ENCODE results near the gene TMEM179.

TMEM179 gene

DNA sequence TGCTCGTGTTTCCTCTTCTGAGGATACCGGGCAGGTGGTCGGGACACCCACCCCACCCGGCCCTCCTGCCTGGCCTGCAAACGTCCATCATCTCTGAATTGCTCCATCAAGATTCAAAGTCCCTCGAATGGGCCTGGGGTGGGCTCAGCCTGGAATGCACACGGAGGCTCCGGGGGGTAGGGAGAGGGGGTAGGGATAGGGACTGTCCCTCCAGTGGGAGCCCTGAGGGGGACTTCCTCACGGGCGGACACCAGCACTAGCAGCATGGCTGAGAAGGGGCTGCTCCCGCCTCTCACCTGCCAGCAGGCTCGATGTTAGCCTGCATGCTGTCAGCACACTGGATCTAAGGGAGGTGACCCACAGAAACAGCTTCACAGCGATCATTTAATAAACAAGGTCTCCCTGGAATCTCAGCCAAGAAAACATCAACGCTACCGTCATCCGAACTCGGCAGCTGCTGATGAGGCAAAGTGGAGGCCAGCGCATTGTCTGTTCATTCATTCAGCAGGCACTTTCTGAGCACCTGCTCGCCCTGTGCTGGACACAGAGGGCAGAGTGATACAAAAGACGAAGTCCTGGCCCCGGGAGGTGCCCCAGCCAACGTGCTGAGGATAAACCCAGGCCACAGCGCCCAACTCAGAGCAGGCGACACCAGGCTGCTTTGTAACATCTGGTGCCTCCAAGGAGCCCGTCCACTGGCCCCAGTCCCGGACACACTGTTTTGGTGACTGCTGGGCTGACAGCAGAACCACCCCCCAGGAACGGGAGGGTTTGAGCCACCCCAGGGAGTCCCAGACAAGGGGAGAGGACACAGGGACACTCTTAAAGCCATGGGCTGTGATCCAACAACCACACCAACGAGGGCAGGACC is 6.3 kb downstream of the TMEM179 start:
- no peak for DNase-seq

DNA sequence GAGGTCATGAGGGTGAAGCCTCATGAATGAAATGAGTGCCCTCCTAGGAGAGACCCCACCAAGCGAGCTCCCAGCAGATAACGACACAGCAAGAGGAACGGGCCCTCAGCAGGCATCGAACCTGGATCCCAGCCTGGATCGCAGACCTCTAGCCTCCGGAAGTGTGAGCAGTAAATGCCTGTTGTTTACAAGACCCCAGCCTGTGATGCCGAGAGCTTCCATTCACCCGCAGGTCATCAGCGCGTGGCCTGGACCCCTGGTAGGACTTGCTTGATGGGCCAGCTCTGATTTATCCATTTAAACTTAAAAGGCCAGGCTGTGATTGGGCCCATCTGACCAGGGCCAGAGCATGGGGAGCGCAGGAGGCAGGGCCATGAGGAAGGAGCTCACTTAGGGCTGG is 7.0 kb downstream of the TMEM179 start:
- no peak for DNase-seq

DNA sequence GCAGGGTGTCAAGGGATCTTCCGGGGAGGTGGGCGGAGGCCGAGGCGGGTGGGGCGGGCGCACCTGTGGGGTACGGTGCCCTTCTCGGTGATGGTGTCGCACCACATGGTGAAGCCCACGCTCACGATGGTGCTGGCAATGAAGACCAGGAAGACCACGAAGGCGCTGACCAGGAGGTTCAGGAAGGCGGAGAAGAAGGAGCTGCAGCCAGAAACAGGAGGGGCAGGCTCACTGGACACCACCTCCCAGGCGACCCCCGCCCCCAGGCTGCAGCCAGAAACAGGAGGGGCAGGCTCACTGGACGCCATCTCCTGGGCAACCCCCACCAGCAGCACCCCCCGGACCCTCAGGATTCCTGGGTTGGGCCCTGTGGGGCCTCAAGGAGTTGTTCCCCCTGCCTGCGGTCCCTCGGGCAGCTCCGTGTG is 7.6 kb downstream of the TMEM179 start:
- no peak for DNase-seq

DNA sequence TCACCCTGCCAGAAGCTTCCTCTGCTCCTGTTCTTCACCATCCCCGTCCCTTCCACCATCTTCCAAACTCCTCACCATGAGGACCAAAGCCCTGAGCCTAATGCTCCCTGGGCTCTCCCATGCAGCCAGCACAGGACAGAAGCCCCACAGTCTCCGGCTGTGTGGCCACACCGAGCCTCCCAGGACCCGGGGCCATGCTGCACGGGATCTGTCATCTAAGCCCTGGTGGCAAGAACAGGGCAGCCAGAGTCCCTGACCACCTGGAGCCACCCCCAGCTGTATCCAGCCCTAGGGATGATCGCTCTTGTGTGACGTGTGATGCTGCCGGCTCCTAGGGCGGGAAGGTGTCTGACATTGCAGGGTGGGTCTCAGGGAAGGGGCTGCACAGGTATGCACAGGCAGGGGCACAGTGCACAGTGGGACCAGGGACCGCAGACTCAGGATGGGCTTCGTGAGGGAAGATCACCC is 8.1 kb downstream of the TMEM179 start:
- no peak for DNase-seq

DNA sequence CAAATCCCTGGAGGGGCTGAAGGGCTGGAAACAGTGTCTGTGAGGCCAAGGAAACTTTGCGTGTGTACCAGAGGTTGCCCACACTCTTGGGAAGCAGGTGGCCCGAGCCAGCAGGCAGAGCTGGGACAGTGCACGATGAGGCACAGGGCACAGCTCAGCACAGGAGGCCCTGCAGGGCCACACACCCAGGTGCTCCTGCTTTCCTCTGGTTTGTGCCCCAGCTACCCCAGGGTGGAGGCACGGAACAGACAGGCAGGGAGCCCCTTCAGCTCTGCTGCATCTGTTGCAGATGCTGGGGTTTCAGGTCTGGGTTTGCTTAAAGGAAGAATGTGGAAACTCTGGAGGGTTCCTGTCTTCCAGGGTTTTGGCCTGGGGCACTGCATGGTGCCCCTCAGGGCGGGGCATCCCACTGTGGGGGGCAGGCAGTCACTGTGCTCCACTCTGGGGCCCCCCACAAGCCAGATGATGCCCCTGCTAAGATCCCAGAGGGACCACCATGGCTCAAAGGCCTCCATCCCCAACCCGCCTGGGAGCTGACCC is 8.6 kb downstream of the TMEM179 start:
- no peak for DNase-seq

DNA sequence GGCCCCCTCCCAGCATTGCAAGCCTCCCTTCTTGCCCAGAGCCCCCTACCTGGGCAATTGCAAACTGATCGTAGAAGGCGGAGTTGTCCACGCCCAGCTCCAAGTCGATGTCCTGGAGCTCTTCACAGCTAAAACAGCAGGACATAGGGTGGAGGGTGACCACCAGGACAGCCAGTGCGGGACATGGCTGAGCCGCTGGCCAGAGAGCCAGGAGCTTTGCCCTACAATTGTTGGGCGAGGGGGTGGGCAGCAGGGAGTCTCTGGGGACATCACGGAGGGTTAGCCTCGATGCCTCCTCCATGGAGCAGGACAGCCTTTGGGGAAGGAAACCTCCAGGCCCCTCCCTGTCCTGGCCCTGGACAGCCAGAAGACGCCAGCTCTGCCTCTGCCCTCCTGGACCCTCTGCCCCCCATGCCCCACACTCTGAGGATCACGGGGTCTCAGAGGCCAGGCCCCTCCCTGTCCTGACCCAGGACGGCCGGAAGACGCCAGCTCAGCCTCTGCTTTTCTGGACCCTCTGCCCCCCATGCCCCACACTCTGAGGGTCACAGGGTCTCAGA is 9.4 kb downstream of the TMEM179 start:
- no peak for DNase-seq

DNA sequence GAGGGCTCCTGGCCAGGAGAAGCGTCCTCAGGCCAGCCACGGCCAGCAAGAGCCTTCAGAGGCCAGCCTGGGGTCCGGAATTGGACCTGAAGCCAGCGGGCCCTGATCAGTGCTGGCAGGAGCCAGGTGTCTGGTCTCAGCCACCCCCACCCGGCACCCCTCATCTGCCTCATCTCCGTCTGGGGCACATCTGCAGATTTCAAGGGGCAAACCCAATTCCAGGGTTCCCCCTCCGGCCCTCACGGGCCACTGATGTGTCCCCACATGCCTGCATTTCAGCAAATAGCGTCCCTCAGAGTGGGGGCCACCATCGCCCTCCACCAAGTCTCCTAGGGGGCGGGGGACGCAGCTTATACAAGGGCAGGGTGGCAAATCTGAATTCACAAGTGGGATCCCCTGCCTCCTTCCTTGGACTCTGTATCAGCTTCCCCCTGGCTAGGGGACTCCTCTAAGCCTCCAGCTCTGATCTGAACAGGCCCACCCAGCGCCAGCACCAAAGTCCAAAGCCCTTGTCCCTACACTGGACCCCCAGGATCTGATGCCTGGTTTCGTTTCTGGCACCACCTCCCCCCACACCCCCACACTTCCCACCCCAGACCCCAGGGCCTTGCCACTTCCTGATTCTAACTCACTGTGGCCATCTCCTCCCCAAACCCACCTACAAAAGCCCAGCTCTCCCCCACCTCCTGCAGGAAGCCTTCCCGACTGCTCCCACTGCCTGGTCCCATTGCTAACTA is 10.1 kb downstream of the TMEM179 start:
- no peak for DNase-seq

DNA sequence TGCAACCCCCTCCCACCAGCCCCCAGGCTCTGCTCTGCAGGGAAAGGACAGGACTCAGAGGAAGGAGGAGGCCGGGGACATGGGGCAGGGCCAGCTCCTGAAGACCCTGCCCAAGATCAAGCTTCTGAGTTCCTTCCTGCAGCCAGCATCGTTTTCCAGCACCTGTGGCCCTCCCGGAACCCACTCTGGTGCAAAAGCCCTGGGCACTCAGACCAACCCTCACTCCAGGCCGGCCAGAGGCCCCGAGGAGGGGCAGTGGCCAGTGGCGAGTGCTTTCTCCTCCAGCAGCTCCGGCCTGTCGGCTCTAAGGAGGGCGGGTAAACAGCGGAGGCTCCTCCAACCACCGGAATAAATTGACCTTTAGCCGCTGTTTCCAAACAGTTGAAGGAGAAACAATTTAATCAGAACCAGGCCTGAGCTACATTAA is 10.8 kb downstream of the TMEM179 start:
- DNase-seq, result no peak

DNA sequence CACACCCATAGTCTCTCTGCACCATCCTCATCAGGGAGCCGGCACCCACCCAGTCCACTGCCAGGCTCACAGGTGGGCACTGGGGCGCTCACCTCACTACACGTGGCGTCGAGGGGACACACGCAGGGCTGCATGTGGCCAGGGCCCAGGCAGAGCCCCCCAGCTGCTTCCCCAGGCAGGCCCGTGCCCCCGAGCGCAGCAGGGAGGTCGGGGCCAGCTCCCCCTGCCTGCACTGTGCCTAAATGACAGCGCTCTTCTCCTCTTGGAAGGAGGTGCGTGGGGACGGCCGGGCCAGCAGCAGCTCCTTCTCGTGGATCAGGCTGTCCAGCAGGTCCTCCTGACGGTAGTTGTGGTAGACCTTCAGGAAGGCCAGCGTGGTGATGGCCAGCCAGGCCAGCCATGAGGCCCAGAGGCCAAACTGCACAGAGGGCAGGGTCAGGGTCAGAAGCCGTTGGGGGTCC is 11.3 kb downstream of the TMEM179 start:
- no peak for DNase-seq

DNA sequence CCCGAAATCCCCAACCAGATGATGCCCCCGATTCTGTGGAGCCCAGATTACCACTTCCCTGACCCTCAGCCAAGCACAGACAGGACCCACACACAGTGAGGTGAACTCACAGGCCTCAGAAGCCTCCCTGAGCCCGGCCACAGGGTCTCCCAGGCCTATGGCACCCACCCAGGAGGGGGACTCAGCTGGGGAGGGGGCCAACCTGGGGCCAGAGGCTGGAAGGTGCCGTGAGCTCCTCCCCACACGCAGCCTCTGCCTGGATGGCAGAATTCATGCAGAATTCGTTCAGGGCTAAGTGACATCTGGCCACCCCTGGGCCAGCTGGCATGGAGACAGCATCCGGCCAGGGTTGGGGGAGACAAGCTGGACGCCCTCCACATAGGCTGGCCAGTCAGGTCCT is 11.8 kb downstream of the TMEM179 start:
- no peak for DNase-seq

DNA sequence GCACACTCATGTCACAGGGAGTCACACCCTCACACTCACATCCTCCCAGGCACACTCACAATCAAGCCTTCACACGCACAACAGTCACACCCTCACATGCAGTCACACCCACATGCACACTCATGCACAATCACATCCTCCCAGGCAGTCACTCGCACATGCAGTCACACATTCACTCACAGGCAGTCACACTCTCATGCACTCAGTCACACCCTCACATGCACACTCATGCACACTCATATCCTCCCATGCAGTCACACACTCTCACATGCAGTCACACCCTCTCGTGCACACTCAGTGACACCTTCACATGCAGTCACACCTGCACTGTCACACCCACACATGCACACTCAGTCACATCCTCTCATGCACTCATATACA is 12.3 kb downstream of the TMEM179 start:
- DNase-seq, result no peak

DNA sequence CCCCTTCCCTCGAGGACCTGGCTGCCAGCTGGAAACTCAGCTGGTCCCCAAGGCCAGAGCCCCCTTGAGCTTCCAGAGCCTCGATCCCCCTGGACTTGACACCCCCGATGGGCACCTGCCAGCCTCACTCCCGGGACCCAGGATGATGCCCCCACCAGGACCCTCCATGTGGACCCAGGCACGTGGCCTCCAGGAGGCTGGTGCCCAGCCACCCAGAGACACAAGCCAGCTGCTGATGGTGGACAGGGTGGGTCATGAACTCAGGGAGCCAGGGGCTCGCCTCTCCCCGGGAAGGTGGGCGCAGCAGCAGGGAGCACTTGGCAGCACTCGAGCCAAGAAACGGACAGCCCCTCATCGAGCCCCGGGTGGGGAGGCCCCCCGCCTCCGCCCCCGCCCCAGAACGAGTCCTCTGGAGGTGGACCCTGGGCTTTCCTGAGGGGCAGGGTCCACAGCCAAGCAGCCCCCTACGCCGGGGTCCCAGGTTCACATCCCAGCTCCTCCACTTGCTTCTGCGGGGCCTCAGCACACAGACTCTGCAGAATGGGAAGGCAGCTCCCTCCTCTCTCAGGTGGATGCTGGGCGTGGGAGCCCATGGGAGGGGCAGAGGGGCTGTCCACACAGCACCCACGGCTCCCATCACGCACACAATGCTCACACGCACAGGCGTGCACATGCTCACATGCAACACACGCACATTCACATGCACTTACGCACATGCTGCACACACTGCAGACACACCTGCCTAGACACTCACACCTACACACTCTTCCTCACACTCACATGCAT is 12.9 kb downstream of the TMEM179 start:
- no peak for DNase-seq

DNA sequence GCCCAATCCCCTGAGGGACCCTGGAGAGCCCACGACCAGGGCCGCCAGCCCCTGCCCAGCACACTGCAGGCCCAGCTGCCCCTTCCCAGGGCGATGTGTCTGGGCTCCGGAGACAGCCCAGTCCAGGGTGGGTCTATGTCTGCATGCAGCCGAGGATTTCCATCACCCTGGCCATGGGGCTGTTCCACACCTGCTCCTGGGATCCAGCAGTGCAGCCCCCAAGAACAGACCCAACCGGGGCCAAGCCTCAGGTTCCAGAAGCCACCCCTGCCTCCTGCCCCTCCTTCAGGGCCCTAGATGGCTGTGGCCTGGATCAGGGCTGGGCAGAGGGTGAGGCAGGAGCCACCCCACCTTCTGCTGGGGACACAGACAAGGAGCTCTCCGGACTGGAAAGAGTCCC is 13.5 kb downstream of the TMEM179 start:
- no peak for DNase-seq

DNA sequence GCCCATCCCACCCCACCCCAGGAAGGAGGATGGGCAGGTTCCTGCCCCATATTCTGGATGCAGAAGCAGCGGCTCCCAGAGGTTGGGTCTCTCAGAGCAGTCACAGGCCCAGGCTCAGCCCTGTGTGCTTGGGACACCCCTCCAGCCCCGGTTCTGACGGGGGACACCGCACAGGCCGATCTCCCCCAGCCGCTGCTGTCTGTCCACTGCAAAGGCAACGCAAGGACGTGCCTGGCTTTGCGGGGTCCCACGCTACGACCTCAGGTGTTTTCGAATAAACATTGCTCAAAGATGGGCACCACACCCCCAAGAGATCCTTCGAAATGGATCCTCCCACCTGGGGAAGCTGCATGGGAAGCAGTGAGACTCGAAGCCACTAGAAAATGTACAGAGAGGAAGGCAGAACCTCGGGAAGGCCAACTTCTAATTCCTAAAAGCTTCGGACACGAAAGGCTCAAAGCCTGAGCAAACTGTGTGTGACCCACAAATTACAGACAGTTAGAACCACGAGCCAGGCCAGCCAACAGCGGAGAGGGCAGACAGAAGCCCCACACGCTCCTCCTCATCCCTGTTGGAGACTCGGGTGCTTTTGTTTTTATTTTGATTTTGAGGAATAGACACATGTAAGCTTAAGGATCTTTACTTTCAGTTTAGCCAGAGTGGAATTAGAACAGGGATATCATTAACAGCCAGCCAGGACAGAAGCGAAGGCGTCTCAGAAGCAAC is 14.2 kb downstream of the TMEM179 start:
- DNase-seq, result no peak

DNA sequence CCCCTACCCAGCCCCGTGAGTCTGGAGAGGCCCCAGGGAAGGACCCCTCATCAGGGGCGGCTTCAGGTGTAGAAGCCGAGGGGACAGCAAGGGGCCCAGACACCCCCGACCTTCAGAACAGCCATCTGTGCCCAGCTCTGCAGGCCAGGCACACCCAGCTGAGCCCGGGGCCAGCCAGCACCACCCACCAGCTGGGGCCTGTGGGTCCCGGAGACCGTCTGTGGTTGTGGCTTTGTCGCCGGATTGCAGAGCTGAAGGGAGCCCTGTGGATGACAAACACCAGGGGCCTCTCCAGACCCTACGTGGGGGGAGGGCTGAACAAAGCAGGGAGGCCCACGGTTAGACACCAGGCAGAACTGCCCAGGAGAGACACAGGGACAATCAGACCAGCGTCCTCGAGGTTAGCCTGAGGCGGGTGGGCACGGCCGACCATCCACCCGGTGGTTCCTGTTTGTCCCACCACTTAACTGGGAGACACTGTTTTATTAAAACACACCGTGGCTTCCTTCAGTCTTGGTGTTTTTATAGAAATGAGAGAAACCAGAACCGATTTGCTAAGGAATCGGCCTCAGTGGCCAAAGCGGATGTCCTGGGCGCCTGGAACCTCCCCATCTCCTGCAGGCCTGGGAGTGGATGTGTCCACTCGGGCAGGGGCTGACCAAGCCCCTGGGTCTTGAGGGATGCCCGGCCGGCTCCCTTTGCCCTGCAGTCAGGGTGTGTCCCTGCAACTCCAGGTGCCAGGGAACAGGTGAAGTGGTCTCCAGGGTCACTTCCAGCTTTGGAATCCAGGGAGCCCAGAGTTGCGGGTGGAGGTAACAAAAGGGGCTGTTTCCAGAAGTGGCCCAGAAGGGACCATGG is 15.0 kb downstream of the TMEM179 start:
- DNase-seq, result no peak

DNA sequence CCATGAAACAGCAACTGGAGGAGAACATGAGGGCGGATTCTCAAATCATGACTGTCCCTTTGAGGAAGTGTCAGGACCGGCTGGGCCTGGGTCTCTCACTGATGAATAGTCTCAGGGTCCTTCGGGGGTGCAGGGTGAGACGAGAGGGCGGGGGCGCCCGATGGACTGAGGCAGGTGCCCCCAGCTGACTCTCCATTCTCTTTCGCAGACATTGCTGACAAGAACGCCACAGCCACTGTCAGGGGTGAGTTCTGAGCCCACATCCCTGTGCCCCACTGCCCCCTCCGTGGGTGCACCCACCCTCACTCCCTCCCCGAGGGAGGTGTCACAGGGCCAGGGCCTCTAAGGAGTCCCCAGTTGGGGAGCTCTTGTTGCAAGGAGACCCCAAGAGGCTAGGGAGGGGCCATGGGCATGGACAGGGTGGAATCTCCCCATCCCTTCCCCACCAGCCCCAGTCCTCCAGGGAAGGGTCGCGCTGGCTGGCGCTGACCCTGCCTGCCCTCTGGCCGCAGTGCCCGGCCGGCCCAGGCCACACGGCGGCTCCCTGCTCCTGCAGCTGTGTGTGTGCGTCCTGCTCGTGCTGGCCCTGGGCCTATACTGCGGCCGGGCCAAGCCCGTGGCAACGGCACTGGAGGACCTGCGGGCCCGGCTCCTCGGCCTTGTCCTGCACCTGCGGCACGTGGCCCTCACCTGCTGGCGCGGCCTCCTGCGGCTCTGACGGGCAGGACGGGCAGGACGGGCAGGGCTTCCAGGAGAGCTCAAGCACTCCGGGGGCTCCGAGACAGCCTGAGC is 16.3 kb downstream of the TMEM179 start:
- DNase-seq, result no peak

DNA sequence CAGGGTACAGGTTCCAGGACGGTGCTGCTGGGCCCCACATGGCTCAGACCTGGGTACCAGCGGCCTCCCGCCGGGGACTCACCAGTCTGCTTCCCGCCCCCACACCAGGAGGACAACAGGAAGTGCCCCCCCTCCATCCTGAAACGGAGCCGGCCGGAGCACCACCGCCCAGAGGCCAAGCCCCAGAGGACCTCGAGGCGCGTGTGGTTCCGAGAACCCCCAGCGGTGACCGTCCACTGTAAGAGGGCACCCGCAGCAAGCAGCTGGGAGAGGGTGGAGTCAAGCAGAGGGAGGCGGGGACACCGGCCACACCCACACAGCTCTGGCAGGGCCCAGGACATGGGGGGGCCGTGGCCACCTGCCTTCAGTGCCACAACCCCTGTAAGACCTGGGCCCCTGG is 16.9 kb downstream of the TMEM179 start:
- no peak for DNase-seq

DNA sequence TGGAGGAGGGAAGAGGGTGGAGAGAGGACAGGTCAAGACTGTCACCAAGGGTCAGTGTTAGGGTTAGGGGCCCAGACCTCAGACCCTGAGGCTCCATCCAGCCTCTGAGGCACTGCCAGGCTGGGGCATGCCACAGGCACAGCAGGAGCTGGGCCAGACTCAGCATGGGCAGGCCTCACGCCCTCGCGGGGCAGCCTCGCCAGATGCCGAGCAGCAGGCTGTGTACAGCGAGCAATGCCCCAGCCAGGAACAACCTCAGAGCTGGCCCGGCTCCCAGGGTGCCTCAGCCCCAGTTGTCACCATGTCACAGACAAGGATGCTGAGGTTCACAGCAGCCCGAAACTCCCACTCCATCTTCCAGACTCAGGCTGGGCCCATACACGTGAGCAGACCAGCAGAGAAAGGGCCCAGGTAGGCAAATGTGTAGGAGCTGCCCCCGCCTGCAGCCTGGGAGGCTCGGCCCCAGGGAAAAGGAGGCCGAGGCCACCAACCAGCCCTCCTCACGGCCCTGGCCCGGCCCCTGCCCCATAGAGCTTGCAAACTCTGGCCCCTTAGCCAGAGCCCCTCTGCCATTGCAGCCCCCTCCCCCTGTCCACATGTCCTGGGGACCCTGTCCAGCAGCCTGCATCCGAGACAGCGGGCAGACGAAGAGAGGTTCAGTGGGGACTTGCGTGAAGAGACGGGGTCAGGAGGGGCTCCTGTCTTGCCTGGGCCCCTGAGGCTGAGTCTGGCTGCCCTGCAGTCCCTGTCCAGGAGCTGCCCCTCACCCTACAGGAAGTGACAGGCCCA is 17.5 kb downstream of the TMEM179 start:
- no peak for DNase-seq
